ENCODE measurements around the gene PEDS1.
"Not testable (repeated sequence)": the region's sequence is repeated elsewhere in the genome, so short reads cannot be mapped to it uniquely, and the experiment has no call there.

Gene PEDS1

GRCh38 chr20:50181344-50181743 lies 27.8 kb upstream of the PEDS1 start:
- no peak for TF ChIP-seq CTCF (conservative IDR thresholded peaks at IDR 0.05)
- H3K27ac ChIP-seq = no peak overlapping the region

- H3K27ac ChIP-seq = not testable (repeated sequence)
Observed at GRCh38 chr20:50178672-50179071, 25.1 kb upstream of the PEDS1 start.

- TF ChIP-seq CTCF (conservative IDR thresholded peaks at IDR 0.05) = no peak
- H3K27ac ChIP-seq = no peak overlapping the region
Observed at GRCh38 chr20:50175938-50176933, 22.7 kb upstream of the PEDS1 start.

- no peak for TF ChIP-seq CTCF (conservative IDR thresholded peaks at IDR 0.05)
- H3K27ac ChIP-seq = no peak overlapping the region
Observed at GRCh38 chr20:50174456-50174855, 20.9 kb upstream of the PEDS1 start.

- no peak for TF ChIP-seq CTCF (conservative IDR thresholded peaks at IDR 0.05)
- peak overlapping the region; percentile 76 for H3K27ac ChIP-seq
Observed at GRCh38 chr20:50172347-50173013, 19.0 kb upstream of the PEDS1 start.

GRCh38 chr20:50170549-50171220 lies 17.2 kb upstream of the PEDS1 start:
- no peak overlapping the region for H3K27ac ChIP-seq

GRCh38 chr20:50169329-50169823 lies 15.9 kb upstream of the PEDS1 start:
- H3K27ac ChIP-seq = no peak overlapping the region

More at GRCh38 chr20:50170549-50171220, 17.2 kb upstream of the PEDS1 start:
- TF ChIP-seq CTCF (conservative IDR thresholded peaks at IDR 0.05) = no peak

More at GRCh38 chr20:50169329-50169823, 15.9 kb upstream of the PEDS1 start:
- peak; percentile 98 for TF ChIP-seq CTCF (conservative IDR thresholded peaks at IDR 0.05)

Data from VCaP (cell line).